Measurements from ENCODE around the gene SH3GL3. TPM values are rescaled to one million over a fixed set of nuclear protein-coding genes. Genes with fewer than 3 reads are reported as not detected.

The SH3GL3 gene
- total RNA-seq, 1 experiment from 2014 or later = not detected

- no peak overlapping the region for H3K27ac ChIP-seq
- no peaks in the 10 kb centered on the region for H3K4me1 ChIP-seq
- no peaks in the 10 kb centered on the region for H3K9me3 ChIP-seq (replicated peaks)
- no peak for DNase-seq
- 0 out of 2 replicates have a peak, but pooled peaks cover 3% of the 10 kb centered on the region for H3K27me3 ChIP-seq
- no peaks in the 10 kb centered on the region for H3K36me3 ChIP-seq
- H3K4me3 ChIP-seq = no peak overlapping the region
Observed at GRCh38 chr15:83510001-83510400, 62.9 kb downstream of the SH3GL3 start.

GRCh38 chr15:83512459-83512858, 65.3 kb downstream of the SH3GL3 start:
- no peaks in the 10 kb centered on the region for H3K36me3 ChIP-seq
- H3K27me3 ChIP-seq = 0 out of 2 replicates have a peak, but pooled peaks cover 3% of the 10 kb centered on the region
- H3K4me3 ChIP-seq = no peak overlapping the region
- no peak for DNase-seq
- no peaks in the 10 kb centered on the region for H3K4me1 ChIP-seq
- H3K9me3 ChIP-seq (replicated peaks) = no peaks in the 10 kb centered on the region
- no peak overlapping the region for H3K27ac ChIP-seq

GRCh38 chr15:83514584-83514983, 67.4 kb downstream of the SH3GL3 start:
- Histone ChIP-seq H3K36me3 (no peaks in the 10 kb centered on the region), H3K4me1 (no peaks in the 10 kb centered on the region), H3K27me3 (0 out of 2 replicates have a peak, but pooled peaks cover 3% of the 10 kb centered on the region), H3K4me3 (no peak overlapping the region), H3K9me3 (replicated peaks) (no peaks in the 10 kb centered on the region), H3K27ac (no peak overlapping the region)
- no peak for DNase-seq

- Histone ChIP-seq H3K36me3 (no peaks in the 10 kb centered on the region), H3K9me3 (replicated peaks) (no peaks in the 10 kb centered on the region), H3K27me3 (0 out of 2 replicates have a peak, but pooled peaks cover 3% of the 10 kb centered on the region), H3K4me1 (no peaks in the 10 kb centered on the region), H3K27ac (no peak overlapping the region), H3K4me3 (no peak overlapping the region)
- no peak for DNase-seq
Observed at GRCh38 chr15:83515164-83515563, 68.0 kb downstream of the SH3GL3 start.

- no peak overlapping the region for H3K27ac ChIP-seq
- H3K4me1 ChIP-seq = no peaks in the 10 kb centered on the region
- DNase-seq = no peak
- no peak overlapping the region for H3K4me3 ChIP-seq
- H3K27me3 ChIP-seq = no peaks in the 10 kb centered on the region
- H3K9me3 ChIP-seq (replicated peaks) = no peaks in the 10 kb centered on the region
- no peaks in the 10 kb centered on the region for H3K36me3 ChIP-seq
Observed at GRCh38 chr15:83516935-83517334, 69.8 kb downstream of the SH3GL3 start.

GRCh38 chr15:83526319-83526718, 79.2 kb downstream of the SH3GL3 start:
- Histone ChIP-seq H3K4me3 (no peak overlapping the region), H3K36me3 (no peaks in the 10 kb centered on the region), H3K27ac (no peak overlapping the region), H3K9me3 (replicated peaks) (no peaks in the 10 kb centered on the region), H3K27me3 (peaks cover 3% of the 10 kb centered on the region; the same call in 1 of the 2 replicates), H3K4me1 (no peaks in the 10 kb centered on the region)
- no peak for DNase-seq

GRCh38 chr15:83533410-83533962, 86.3 kb downstream of the SH3GL3 start:
- no peak for DNase-seq
- H3K4me1 ChIP-seq = no peaks in the 10 kb centered on the region
- H3K36me3 ChIP-seq = no peaks in the 10 kb centered on the region
- H3K4me3 ChIP-seq = no peak overlapping the region
- H3K27ac ChIP-seq = no peak overlapping the region
- no peaks in the 10 kb centered on the region for H3K9me3 ChIP-seq (replicated peaks)
- H3K27me3 ChIP-seq = no peaks in the 10 kb centered on the region

- DNase-seq = no peak
- Histone ChIP-seq H3K4me3 (no peak overlapping the region), H3K27me3 (0 out of 2 replicates have a peak, but pooled peaks cover under 1% of the 10 kb centered on the region), H3K4me1 (no peaks in the 10 kb centered on the region), H3K36me3 (no peaks in the 10 kb centered on the region), H3K27ac (no peak overlapping the region), H3K9me3 (replicated peaks) (no peaks in the 10 kb centered on the region)
Observed at GRCh38 chr15:83537606-83538005, 90.5 kb downstream of the SH3GL3 start.

- H3K27me3 ChIP-seq = 0 out of 2 replicates have a peak, but pooled peaks cover 3% of the 10 kb centered on the region
- H3K36me3 ChIP-seq = no peaks in the 10 kb centered on the region
- no peaks in the 10 kb centered on the region for H3K4me1 ChIP-seq
- no peaks in the 10 kb centered on the region for H3K9me3 ChIP-seq (replicated peaks)
- DNase-seq = no peak
- H3K4me3 ChIP-seq = no peak overlapping the region
- H3K27ac ChIP-seq = no peak overlapping the region
Observed at GRCh38 chr15:83538682-83539081, 91.5 kb downstream of the SH3GL3 start.

- Histone ChIP-seq H3K4me1 (no peaks in the 10 kb centered on the region), H3K27ac (no peak overlapping the region), H3K9me3 (replicated peaks) (no peaks in the 10 kb centered on the region), H3K36me3 (no peaks in the 10 kb centered on the region), H3K27me3 (0 out of 2 replicates have a peak, but pooled peaks cover 3% of the 10 kb centered on the region), H3K4me3 (no peak overlapping the region)
- DNase-seq = no peak
Observed at GRCh38 chr15:83545804-83546511, 98.8 kb downstream of the SH3GL3 start.

GRCh38 chr15:83546512-83546888, 99.4 kb downstream of the SH3GL3 start:
- H3K27ac ChIP-seq = no peak overlapping the region
- no peaks in the 10 kb centered on the region for H3K9me3 ChIP-seq (replicated peaks)
- no peak for DNase-seq
- no peaks in the 10 kb centered on the region for H3K36me3 ChIP-seq
- no peak overlapping the region for H3K4me3 ChIP-seq
- 0 out of 2 replicates have a peak, but pooled peaks cover 3% of the 10 kb centered on the region for H3K27me3 ChIP-seq
- H3K4me1 ChIP-seq = no peaks in the 10 kb centered on the region

- no peaks in the 10 kb centered on the region for H3K9me3 ChIP-seq (replicated peaks)
- no peak overlapping the region for H3K27ac ChIP-seq
- H3K36me3 ChIP-seq = no peaks in the 10 kb centered on the region
- no peaks in the 10 kb centered on the region for H3K4me1 ChIP-seq
- no peak for DNase-seq
- H3K27me3 ChIP-seq = 0 out of 2 replicates have a peak, but pooled peaks cover 3% of the 10 kb centered on the region
- no peak overlapping the region for H3K4me3 ChIP-seq
Observed at GRCh38 chr15:83547168-83547567, 100.0 kb downstream of the SH3GL3 start.

GRCh38 chr15:83549623-83550022, 102.5 kb downstream of the SH3GL3 start:
- no peaks in the 10 kb centered on the region for H3K27me3 ChIP-seq
- H3K36me3 ChIP-seq = no peaks in the 10 kb centered on the region
- H3K9me3 ChIP-seq (replicated peaks) = no peaks in the 10 kb centered on the region

GRCh38 chr15:83554558-83554957, 107.4 kb downstream of the SH3GL3 start:
- no peaks in the 10 kb centered on the region for H3K36me3 ChIP-seq
- no peaks in the 10 kb centered on the region for H3K9me3 ChIP-seq (replicated peaks)
- H3K4me3 ChIP-seq = no peak overlapping the region
- no peak for DNase-seq
- no peaks in the 10 kb centered on the region for H3K4me1 ChIP-seq
- no peak overlapping the region for H3K27ac ChIP-seq
- no peaks in the 10 kb centered on the region for H3K27me3 ChIP-seq

More at GRCh38 chr15:83549623-83550022, 102.5 kb downstream of the SH3GL3 start:
- Histone ChIP-seq H3K4me3 (no peak overlapping the region), H3K4me1 (no peaks in the 10 kb centered on the region), H3K27ac (no peak overlapping the region)
- DNase-seq = no peak

GRCh38 chr15:83555383-83555782, 108.2 kb downstream of the SH3GL3 start:
- H3K27me3 ChIP-seq = no peaks in the 10 kb centered on the region
- DNase-seq = no peak
- no peak overlapping the region for H3K27ac ChIP-seq
- no peaks in the 10 kb centered on the region for H3K9me3 ChIP-seq (replicated peaks)
- H3K36me3 ChIP-seq = no peaks in the 10 kb centered on the region
- H3K4me3 ChIP-seq = no peak overlapping the region
- no peaks in the 10 kb centered on the region for H3K4me1 ChIP-seq

Data from SJCRH30 (cell line).